Activated CD4-positive, alpha-beta T cell treated with anti-CD3 and anti-CD28 coated beads, Interleukin-10, Interleukin-2, amounts not matched to agents 100 ng/mL and 50 ng/mL, durations not matched to agents 16 hours and 8 hours (primary cell): ENCODE results near the gene OLA1.
A peak's percentile ranks its signal among the peaks of the same experiment; 100 is the strongest.

Experiments
- DNase-seq: peaks from one replicate; pipeline ENCODE4 v3.0.0-alpha.2; 2020

OLA1 gene

DNA sequence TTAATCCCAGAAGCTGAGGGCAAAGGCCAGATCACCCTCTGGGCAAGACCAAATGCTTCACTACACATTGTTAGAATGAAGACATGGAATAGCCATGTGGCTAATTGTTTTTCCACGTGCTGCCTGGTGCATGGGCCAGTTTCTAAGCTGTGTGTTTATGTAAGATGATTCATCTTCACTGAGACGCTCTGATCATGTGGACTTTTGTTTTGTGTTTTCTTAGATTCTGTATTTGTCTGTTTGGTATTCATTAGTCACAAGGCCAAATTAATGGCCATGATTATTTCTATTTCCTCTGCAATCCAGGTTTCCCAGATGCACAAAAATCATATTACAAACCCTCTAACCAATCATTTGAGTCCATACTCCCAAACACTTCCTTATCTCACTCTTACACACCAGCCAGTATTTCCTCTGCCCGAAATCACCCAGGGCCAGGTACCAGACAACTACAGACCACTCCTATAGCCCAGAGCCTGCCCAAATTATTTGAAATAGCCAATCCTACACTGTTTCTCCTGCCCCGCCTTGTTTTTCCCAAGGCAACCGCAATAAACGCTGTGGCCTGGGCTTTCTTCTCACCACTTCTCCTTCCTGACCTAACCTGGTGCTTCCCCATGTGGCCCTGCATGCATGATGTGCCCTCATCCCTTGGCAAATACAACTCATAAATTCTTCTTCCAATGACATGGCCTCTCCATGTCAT is 189.0 kb downstream of the OLA1 start:
- no peak for DNase-seq

- DNase-seq = no peak
Observed at GRCh38 chr2:174058456-174058855, 189.9 kb downstream of the OLA1 start.

- no peak for DNase-seq
Observed at GRCh38 chr2:174058026-174058425, 190.3 kb downstream of the OLA1 start.

DNA sequence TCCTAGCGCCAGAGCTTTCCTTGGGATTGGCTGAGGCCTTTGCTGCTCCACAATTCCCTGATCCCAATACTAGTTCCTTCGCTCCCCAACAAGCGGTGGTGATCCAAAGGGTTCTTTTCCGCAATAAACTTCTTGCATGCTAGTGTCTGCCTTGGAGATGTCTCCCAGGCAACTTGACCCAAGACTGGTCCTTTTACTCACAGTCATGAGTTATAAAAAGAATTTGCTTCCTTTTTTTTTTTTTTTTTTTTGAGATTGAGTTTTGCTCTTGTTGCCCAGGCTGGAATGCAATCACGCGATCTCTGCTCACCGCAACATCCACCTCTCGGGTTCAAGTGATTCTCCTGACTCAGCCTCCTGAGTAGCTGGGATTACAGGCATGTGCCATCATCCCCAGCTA is 193.4 kb downstream of the OLA1 start:
- no peak for DNase-seq

GRCh38 chr2:174053355-174054151 is 194.8 kb downstream of the OLA1 start:
- DNase-seq = no peak

DNA sequence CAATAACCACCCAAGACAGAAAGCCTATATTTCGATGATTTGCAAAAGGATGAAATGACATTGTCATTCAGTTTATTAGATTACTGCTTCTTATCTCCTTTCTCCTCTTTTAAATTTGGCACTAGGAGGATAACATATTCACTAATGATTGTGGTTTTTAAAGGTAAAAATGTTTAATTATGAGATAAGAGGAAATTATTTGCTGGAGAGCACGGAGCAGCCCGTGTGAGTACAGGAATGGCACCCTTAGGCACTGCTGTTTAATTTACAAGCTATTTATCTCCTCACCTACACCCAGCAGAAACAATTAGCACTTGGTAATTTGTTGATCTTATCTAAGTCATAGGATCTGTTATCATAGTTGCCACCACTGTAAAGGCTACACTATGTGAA is 195.8 kb downstream of the OLA1 start:
- DNase-seq = no peak

- DNase-seq = no peak
Observed at GRCh38 chr2:174051741-174052583, 196.4 kb downstream of the OLA1 start.

DNA sequence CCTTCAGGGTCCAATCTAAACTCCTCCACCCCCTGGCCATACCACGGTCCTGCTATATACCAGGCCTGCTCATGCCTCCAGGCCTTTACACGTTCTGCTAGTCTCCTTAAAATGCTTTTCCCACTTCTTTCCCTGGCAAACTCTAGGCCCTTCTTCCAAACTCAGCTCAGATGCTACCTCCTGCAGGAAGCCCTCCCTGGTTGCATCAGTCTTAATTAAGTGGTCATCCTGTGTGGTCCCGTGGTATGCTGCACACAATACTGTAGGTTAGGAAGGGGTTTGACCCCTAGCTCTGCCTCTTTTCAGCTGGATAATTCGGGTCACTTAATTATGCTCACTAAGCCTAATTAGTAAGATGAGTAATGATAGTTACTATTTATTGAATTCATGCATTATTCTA is 197.3 kb downstream of the OLA1 start:
- no peak for DNase-seq

- no peak for DNase-seq
Observed at GRCh38 chr2:174049895-174050294, 198.4 kb downstream of the OLA1 start.

DNA sequence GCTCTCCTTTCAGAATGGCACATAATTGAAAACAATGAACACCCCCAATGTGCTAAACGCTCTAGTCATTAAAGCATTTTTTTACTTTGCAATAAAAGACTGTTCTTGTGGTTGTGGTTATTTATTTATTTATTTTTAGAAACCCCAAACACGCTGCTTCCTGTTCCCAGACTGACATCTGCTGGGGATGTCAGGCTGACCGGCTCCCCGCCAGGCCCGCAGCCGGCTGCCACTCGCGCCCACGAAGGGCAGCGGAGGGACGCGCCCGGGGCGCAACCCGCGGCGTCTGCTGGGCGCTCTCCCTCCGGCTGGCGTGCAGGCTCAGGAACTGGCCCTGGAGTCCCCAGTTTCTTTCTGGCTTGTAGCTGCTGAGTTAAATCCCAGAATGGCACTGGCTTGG is 200.1 kb downstream of the OLA1 start:
- DNase-seq = no peak

GRCh38 chr2:174047746-174048145 is 200.6 kb downstream of the OLA1 start:
- DNase-seq = no peak

GRCh38 chr2:174046172-174046571 is 202.2 kb downstream of the OLA1 start:
- no peak for DNase-seq

DNA sequence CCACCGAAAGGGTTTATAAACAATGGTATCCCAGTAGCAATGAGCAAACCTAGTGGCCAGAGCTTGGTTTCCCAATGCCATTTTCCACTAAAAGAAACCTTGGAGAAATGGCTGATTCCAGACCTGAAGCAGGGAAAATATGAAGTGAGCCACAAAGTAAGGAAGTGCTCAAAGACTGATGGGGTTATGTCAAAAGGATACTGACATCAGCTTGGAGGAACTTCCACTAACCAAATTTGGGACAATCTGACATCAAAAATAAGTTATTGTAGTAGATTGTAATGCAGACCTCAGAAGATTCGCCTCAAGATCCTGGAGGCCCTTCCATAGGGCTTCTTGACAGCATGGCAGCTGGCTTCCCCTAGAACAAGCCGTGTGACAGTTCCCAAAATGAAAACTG is 203.8 kb downstream of the OLA1 start:
- DNase-seq = no peak

- no peak for DNase-seq
Observed at GRCh38 chr2:174040417-174040701, 208.0 kb downstream of the OLA1 start.

GRCh38 chr2:174039551-174040416 is 208.5 kb downstream of the OLA1 start:
- DNase-seq = peak; percentile 92

DNA sequence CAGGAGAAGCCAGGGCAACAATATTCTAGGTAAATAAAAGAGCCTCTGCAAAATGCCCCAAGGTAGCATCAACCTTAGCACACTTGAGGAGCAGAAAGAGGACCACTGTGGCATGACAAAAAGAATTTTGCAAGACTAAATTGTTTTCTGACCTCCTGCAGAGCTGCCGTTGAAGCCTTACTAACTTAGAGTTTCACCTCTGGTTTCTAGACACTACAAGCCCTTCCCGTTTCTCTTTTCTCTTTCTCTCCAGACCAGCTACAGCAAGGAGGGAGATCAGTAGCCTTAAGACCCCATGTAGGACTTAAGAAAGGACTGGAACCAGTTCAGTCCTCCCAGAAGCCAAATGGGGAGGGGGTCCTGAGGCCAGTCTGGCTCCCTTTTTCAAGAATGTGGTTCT is 209.9 kb downstream of the OLA1 start:
- no peak for DNase-seq

DNA sequence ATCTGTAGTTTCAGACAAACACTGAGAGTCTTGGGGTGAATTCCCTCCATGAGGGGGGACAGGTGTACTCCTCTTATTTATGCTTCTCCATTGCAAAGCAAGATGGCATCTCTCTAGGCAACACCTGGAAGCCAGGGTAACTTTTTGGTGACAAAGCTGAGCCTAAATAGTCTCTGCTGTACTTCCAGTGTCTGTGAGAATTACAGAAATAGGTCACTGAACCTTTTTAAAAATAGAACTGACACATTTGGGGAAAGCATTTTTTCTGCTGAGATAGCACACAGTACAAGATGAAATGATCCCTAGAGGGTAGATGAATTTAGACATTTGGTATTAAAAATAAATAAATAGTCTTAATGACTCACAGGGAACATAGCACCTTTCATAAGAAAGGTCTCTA is 211.5 kb downstream of the OLA1 start:
- no peak for DNase-seq

- no peak for DNase-seq
Observed at GRCh38 chr2:174035981-174036742, 212.2 kb downstream of the OLA1 start.

DNA sequence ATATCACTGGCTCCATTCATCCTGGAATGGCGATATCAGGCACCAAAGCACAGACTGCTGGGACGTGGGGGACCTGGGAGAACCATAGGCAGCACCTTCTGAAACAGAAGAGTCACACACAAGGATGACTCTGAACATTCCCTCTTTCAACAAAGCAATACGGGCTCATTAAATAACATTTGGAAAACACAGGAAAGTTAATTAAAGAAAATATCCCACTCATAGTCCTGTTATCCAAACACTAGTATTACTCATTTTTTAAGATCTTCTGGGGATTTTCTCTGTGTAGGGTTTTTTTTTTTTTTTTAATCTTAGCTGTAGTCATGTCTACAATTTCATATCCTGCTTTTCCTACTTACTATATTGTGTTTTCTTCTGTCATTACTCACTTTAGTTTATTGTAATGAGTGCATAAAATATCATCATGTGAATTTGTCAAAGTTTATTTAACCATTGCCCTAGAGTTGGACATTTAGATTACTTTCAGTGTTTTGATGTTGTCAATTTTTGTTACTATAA is 213.2 kb downstream of the OLA1 start:
- DNase-seq = no peak

- DNase-seq = no peak
Observed at GRCh38 chr2:174033163-174033550, 215.2 kb downstream of the OLA1 start.

GRCh38 chr2:174031226-174031625 is 217.1 kb downstream of the OLA1 start:
- no peak for DNase-seq

DNA sequence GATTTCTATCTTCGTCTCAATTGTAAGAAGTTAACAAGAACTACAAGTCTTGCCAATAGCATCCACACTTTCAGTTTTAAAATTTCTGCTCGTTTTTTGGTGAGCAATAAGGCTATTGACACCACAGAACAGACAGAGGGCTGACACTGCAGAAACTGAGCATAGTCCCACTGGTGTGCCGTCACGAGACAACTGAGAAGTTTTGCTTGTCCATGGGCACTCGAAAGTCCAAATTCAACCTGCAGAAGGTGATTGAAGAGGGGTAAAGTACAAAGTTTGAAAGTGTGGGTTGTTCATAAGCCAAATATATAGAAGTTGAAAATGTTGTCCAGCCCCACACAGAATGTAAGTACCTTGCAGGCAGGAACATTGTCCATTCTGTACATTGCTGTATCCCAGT is 219.4 kb downstream of the OLA1 start:
- no peak for DNase-seq
